HG03354 (cell line): ENCODE data around the gene ADAMTSL1.

Experiments used
- ATAC-seq: cut with Tn5 transposase; IDR thresholded peaks from one replicate; pipeline ENCODE4 v1.9.1; 2021; ENCODE audit warnings: mild to moderate bottlenecking; ENCODE audit not compliant: unreplicated experiment, poor library complexity, severe bottlenecking

ADAMTSL1 gene

DNA sequence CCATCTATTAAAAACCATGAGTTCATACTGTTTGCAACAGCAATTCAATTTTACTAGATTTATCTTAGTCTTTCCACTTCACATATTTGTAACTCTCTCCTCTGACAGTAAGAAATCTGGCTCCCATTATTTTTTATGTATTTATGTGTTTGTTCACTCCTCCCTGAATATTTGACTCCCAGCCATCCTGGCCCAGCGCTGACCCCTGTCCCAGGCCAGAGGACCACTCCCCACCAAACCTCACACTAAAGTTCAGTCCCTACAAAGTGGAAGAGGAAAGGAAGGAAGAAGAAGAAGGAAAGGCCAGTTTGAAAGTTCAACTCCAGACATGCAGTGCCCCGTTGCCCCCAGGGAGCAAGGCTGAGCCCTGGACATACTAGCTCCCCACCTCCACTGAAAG, 271.8 kb downstream of the ADAMTSL1 start:
- ATAC-seq: no peak

DNA sequence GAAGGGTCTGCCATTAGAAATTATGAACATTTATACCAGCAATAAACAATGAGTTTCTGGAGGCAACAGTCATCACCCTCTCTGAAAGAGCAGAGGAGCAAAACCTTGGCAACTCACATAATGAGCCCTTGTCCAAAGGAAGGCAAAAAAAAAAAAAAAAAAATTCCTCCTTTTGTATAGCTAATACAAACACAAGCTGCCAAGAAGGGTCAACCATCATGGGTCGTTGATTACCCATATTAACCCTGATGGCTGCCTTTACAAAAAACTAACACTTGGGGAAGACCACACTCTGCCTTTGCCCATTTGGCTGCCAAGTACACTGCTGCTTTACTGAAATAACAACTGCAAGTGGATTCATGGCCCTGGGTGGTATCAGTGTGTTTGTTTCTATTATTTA, 272.7 kb downstream of the ADAMTSL1 start:
- no peak for ATAC-seq

DNA sequence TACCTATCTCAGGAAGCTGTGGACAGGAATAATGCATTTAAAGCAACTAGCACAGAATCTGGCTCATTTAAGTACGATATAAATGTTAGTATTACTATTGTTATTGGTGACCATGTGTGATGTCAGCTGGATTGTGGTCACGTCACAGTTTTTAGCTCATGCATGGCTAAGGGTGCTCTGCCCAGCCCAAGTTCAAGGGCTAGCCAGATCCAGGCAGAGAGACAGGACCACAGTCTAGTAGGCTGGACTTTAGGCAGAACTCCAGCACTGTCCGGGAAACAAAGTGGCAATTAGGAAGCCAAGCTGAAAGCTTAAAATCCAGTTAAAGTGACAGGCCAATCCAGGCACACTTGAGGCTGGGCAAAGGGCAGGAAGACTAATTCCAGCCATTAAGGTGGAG, 273.6 kb downstream of the ADAMTSL1 start:
- no peak for ATAC-seq

DNA sequence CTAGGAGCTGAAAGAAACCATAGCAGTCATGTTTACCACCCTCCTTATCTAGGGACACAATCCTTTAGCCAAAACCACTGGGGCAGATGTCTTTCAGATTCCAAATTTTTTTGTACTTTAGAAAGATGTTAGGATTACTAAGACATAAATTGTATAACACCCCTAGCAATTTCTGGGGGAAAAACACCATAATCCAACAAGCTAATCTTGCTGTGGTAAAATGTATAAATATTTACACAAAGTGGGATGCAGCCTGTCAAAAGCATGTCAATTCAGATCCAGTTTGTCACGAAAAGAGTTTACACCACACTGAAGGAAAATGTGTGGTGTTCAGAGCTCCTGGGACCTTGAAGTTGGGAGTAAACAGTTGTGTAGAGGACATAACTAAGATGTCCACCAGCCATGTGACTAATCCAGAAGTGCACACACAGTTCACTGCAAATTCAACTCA, 274.3 kb downstream of the ADAMTSL1 start:
- no peak for ATAC-seq

DNA sequence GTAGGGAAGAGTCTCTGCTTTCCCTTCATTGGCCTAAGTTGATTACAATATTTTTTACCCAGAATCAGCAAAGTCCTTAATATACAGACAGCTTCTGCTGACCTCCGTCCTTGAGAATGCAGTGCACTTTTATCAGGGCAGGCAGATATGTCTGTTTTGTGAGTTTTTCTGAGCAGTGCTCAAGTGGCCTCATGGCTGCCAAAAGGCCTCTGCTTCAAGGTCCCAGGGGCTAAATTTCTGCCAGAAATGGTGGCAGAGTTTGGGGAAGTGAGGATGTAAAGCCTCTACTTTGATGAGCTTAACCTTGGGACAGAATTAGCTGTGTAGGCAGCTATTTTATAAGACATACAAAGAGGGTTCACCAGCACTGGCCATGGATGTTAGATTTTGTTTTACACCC, 275.8 kb downstream of the ADAMTSL1 start:
- no peak for ATAC-seq

- no peak for ATAC-seq
Observed at GRCh38 chr9:18753904-18754303, 280.0 kb downstream of the ADAMTSL1 start.

DNA sequence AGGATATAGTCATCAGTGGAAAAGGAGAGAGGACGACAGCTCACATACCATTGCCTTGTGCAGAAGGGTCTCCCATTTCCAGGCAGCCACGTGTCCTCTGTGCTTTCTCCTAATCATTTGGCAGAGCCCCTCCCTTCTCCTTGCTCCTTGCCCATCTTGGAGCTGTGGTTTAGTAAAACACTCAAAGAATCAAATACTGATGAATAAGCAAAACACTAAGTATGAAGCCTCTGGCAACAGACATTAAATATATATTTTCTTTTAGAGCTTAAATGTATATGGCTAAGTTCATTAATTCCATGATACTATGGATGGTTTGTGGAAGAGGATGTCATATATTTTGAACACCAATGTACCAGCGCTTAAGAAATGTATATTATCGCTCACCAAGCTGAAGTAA, 280.6 kb downstream of the ADAMTSL1 start:
- no peak for ATAC-seq

GRCh38 chr9:18755263-18755662, 281.3 kb downstream of the ADAMTSL1 start:
- ATAC-seq: no peak

DNA sequence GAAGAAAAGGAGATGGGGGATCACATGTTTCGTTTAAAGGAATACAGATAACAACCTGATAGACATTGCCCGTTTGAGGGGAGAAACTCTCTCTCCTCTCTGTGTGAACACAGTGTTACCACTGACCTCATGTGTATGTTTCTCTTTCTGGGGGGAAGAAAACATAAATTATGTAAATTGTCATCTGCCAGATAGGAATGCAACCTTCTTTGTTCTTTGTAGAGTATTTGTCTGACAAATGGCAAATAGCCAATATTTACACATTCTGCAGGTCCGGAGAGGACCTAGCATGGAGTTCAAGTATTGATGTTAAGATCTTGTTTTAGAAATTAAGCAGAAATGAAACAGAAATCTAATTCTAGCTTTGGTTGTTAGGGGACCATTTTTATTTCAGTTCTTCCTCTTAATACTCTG, 282.8 kb downstream of the ADAMTSL1 start:
- no peak for ATAC-seq

GRCh38 chr9:18759827-18760226, 285.9 kb downstream of the ADAMTSL1 start:
- no peak for ATAC-seq

DNA sequence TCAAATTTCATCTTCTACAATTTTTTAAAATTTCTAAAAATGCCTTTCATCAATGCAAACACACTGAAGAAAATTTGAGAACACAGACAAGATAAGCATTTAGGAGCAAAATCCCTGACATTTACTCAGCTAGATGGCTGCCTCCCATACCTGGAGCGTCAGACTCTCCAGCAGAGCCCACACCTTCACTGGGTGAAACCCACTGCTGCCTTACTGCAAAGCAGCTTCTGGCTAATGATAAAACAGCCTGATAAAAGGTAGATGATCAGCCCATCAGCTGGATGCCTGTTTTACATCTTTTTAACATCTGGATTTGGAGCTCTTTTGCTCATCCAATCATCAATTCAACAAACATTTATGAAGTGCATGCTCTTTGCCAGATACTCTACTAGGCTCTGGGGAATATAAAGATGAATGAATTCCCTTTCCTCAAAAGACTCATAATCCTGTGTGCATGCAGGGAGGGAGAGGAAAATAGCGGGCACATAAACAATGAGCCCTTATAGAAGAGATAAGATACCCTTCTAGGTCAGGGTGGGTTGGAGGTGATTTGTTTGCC, 287.9 kb downstream of the ADAMTSL1 start:
- no peak for ATAC-seq

DNA sequence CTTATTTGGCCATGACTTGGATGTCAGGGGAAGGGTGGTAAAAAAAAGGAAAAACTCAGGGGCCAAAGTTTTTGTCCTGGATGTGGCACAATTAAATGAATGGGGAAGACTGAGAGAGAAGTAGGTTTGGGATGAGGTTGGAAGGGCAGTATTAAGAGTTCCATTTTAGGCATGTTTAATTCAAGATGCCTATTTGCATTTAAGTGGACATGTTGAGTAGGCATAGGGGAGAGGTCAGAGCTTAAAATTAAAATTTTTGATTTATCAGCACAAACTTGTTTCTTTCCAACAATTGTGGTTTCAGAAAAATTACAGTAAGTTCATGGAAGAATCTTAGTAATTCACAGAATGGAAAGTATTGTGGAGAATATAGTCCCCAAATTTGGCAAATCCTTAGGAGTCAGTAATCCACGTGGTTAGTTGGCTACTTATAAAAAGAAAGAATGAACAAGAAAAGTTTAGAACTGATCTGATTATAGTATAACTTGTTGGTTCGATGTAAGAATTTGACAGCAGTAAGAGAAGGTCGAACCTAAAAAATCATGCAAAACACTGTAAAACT, 293.1 kb downstream of the ADAMTSL1 start:
- no peak for ATAC-seq

DNA sequence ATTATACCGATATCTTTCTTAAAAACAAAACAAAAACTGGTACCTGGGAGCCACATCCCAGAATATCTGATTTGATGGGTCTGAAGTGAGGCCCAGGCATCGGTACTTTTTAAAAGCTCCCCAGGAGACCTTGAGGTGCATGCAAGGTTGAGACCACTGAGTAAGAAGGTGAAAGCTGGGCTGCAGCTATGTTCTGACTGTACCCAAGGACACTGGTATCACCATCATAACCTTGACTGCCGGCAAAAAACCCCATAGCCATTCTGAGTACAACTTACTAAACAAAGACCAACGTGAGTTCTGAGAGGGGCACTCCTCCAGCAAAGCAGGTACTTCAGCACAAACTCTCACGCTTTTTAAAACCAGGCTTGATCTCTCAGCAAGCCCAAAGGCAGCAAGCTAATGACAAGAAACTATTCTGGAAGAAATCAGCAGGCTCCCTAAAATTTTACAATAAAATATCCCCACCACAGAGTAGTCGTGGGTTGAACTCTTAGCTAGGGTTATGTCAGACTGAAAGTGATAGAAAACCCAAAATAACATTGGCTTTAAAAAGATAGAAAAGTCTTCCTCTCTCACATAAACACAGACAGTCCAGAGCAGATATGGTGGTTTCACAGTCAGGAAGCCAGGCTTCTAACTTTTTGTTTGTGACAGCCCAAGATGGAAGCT, 295.1 kb downstream of the ADAMTSL1 start:
- peak; percentile 87 for ATAC-seq

DNA sequence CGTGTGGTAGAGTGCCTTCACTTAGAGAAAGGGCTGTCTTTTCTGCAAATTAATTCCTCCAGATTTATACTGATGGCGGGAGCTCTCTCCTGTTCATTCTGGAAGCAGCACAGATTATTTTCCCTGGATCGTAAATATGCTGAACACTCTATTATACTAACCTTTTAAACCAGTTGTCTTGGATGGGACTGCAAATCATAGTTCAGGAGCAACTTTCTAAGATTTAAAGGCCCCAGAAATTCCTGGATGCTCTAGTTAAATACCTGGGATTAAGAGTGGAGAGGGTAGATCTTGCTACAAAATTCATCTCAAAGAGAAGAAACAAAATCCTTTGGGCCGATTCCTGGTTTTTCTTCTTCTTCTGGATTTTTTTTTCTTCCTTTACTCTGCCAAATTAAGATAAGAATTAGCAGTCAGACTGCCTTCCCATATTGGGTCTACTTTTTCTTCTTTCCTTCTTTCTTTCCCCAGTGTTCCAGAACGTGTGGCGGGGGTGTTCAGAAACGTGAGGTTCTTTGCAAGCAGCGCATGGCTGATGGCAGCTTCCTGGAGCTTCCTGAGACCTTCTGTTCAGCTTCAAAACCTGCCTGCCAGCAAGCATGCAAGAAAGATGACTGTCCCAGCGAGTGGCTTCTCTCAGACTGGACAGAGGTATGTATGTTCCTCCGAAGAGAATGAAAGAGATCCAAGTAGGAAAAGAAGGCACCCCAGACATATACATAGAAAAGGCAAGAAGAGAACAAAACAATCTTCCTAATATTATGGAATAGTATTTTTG, 296.4 kb downstream of the ADAMTSL1 start:
- ATAC-seq: no peak

- ATAC-seq: no peak
Observed at GRCh38 chr9:18771011-18771410, 297.1 kb downstream of the ADAMTSL1 start.

DNA sequence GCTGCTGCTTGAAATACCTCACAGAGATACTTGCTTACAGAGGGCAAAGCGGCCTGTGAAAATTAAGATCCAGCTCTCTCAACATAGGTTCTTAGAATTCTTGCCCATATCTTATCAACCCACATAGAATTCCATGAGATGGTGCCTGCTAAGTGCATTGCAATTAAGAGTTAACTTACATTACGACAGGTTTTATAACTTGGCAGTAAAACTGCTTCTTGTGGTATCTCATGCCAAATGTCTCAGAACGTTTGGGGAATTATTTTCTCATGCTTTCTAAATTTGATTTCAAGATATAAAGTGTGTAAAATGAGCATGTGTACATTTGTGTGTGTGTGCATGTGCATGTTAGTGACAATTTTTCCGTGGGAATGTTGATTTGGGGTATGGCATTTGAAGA, 297.8 kb downstream of the ADAMTSL1 start:
- ATAC-seq: no peak

DNA sequence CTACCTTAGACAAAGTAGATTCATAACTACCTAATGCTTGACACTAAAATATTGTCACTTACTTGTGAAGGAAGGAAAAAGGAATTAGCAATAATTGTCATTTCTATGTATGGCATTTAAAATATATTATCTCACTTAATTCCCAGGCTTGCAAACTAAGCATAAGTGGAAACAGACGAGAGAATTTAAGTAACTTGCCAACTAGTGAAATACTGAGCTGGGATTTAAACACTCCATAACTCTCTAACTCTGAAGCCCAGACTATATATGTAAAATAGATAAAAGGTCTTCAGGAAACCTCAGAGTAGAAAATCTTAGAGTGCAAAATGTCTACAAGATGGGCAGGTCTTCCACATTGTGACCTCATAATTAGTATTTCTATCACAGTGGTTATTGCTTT, 301.3 kb downstream of the ADAMTSL1 start:
- ATAC-seq: no peak

GRCh38 chr9:18775930-18776329, 302.0 kb downstream of the ADAMTSL1 start:
- ATAC-seq: no peak

- no peak for ATAC-seq
Observed at GRCh38 chr9:18776836-18777820, 303.2 kb downstream of the ADAMTSL1 start.

GRCh38 chr9:18778147-18778546, 304.2 kb downstream of the ADAMTSL1 start:
- no peak for ATAC-seq
